IMR-90 (cell line): Measurements from ENCODE around the gene LMLN. TPM values are rescaled to one million over a fixed set of nuclear protein-coding genes. Genes with fewer than 3 reads are reported as not detected.

Experiments
- ATAC-seq: fragments of 200-7000 bp; cut with Tn5 transposase; 2 replicates; pipeline ENCODE4 v1.9.1; 2020; ENCODE audit warnings: low read depth, mild to moderate bottlenecking, moderate library complexity
- BruUV-seq: library from RNA; stranded (reverse); fragments of 400-500 nt; replicated peaks from 2 replicates; lab custom pipeline; 2021; lab: Mats Ljungman, UMichigan
- CTCF ChIA-PET: fragments of 300-600 bp; formaldehyde crosslinking; extraction: SDS; loops from one replicate; lab custom pipeline; 2021; ENCODE audit warnings: antibody characterized with exemption; lab: Yijun Ruan, JAX
- POLR2A ChIA-PET: fragments of 300-600 bp; sonication (Branson Sonifier 250); formaldehyde crosslinking; loops from one replicate; lab custom pipeline; 2022; ENCODE audit warnings: antibody characterized with exemption; ENCODE audit not compliant: unreplicated experiment; lab: Charles Lee
- DNase-seq: peaks from one replicate; pipeline ENCODE4 v3.0.0; 2013
- H2AFZ ChIP-seq: replicated peaks from 2 replicates; pipeline ENCODE3; 2013; ENCODE audit warnings: low read length, mild to moderate bottlenecking; ENCODE audit not compliant: poor library complexity
- H2AK5ac ChIP-seq: 2 replicates; pipeline ENCODE4 v1.6.1; 2013; ENCODE audit warnings: low read depth, low read length, inconsistent platforms
- H2AK9ac ChIP-seq: replicated peaks from 2 replicates; pipeline ENCODE3; 2013; ENCODE audit warnings: mild to moderate bottlenecking, low read depth, low read length, moderate library complexity; ENCODE audit not compliant: poor library complexity
- H2BK120ac ChIP-seq: 2 replicates; pipeline ENCODE4 v1.6.1; 2013; ENCODE audit warnings: low read depth, low read length, inconsistent platforms
- H2BK15ac ChIP-seq: 3 replicates; pipeline ENCODE4 v1.6.1; 2013; ENCODE audit warnings: low read depth, low read length, inconsistent platforms
- H2BK20ac ChIP-seq: 2 replicates; pipeline ENCODE4 v1.6.1; 2013; ENCODE audit warnings: low read depth, mild to moderate bottlenecking, inconsistent platforms, low read length, moderate library complexity
- H2BK5ac ChIP-seq: 2 replicates; pipeline ENCODE4 v1.6.1; 2013; ENCODE audit warnings: mild to moderate bottlenecking, low read depth, low read length, inconsistent platforms; ENCODE audit not compliant: poor library complexity, severe bottlenecking
- H3K14ac ChIP-seq: replicated peaks from 2 replicates; pipeline ENCODE4 v1.6.1; 2013; ENCODE audit warnings: low read depth, low read length, inconsistent platforms
- H3K18ac ChIP-seq: 2 replicates; pipeline ENCODE4 v1.6.1; 2013; ENCODE audit warnings: low read depth, low read length, control low read depth
- H3K23ac ChIP-seq: 2 replicates; pipeline ENCODE4 v1.6.1; 2013; ENCODE audit warnings: low read depth, low read length, inconsistent platforms
- H3K27ac ChIP-seq: 2 replicates; pipeline ENCODE4 v1.5.1; 2013; ENCODE audit warnings: mild to moderate bottlenecking, control low read depth, low read length; ENCODE audit not compliant: insufficient read depth
- H3K27me3 ChIP-seq: 2 replicates; pipeline ENCODE4 v1.6.1; 2013; ENCODE audit warnings: low read length; ENCODE audit not compliant: control insufficient read depth, insufficient read depth
- H3K36me3 ChIP-seq: 2 replicates; pipeline ENCODE4 v1.6.1; 2013; ENCODE audit warnings: low read length, mixed read lengths; ENCODE audit not compliant: control insufficient read depth, insufficient read depth
- H3K4ac ChIP-seq: 2 replicates; pipeline ENCODE4 v1.6.1; 2013; ENCODE audit warnings: low read depth, low read length, inconsistent platforms
- H3K4me1 ChIP-seq: 2 replicates; pipeline ENCODE4 v1.6.1; 2013; ENCODE audit warnings: low read length, mixed read lengths; ENCODE audit not compliant: control insufficient read depth, insufficient read depth
- H3K4me2 ChIP-seq: 2 replicates; pipeline ENCODE4 v1.6.1; 2013; ENCODE audit warnings: low read depth, mild to moderate bottlenecking, control low read depth, low read length, moderate library complexity
- H3K4me3 ChIP-seq: 2 replicates; pipeline ENCODE4 v1.5.1; 2013; ENCODE audit warnings: low read depth, mild to moderate bottlenecking, control low read depth, low read length, moderate library complexity; ENCODE audit not compliant: insufficient read depth
- H3K56ac ChIP-seq: 2 replicates; pipeline ENCODE4 v1.6.1; 2013; ENCODE audit warnings: low read length, inconsistent platforms; ENCODE audit not compliant: insufficient read depth; ENCODE audit errors: extremely low read depth
- H3K79me1 ChIP-seq, 2 experiments: 2 replicates each; pipeline ENCODE4 v1.6.1; 2013; ENCODE audit warnings: low read length in 2 of 2, inconsistent platforms in 1 of 2, low read depth in 1 of 2
- H3K9ac ChIP-seq: 2 replicates; pipeline ENCODE4 v1.6.1; 2013; ENCODE audit warnings: low read depth, low read length, control low read depth
- H3K9me1 ChIP-seq: 2 replicates; pipeline ENCODE4 v1.6.1; 2013; ENCODE audit warnings: low read length, inconsistent platforms; ENCODE audit not compliant: insufficient read depth
- H3K9me3 ChIP-seq: 2 replicates; pipeline ENCODE4 v1.6.1; 2013; ENCODE audit warnings: low read length; ENCODE audit not compliant: control insufficient read depth, insufficient read depth
- H4K20me1 ChIP-seq: 2 replicates; pipeline ENCODE4 v1.6.1; 2013; ENCODE audit warnings: low read length, inconsistent platforms; ENCODE audit not compliant: insufficient read depth
- H4K5ac ChIP-seq: 2 replicates; pipeline ENCODE4 v1.6.1; 2013; ENCODE audit warnings: mild to moderate bottlenecking, low read depth, low read length, control low read depth
- H4K8ac ChIP-seq, 2 experiments: 2 replicates each; pipeline ENCODE4 v1.6.1; 2013; ENCODE audit warnings: low read depth in 2 of 2, low read length in 2 of 2, control low read depth in 1 of 2, inconsistent platforms in 1 of 2
- H4K91ac ChIP-seq: 2 replicates; pipeline ENCODE4 v1.6.1; 2013; ENCODE audit warnings: low read depth, low read length, inconsistent platforms; ENCODE audit not compliant: insufficient read depth
- BHLHE40 ChIP-seq: fragments of 150-350 bp; IDR thresholded peaks from 2 replicates; pipeline ENCODE4 v1.6.1; 2016; ENCODE audit warnings: mild to moderate bottlenecking, low read depth, low read length
- CEBPB ChIP-seq: IDR thresholded peaks from 2 replicates; pipeline ENCODE4 v1.6.1; 2012; ENCODE audit warnings: low read depth, low read length, improper control_type of control experiment
- CTCF ChIP-seq: conservative IDR thresholded peaks from 2 replicates; pipeline ENCODE4 v1.5.1; 2012; ENCODE audit warnings: mild to moderate bottlenecking, low read depth, low read length, improper control_type of control experiment
- ELK1 ChIP-seq: fragments of 150-350 bp; IDR thresholded peaks from 2 replicates; pipeline ENCODE4 v1.6.1; 2016; ENCODE audit warnings: low read depth, mild to moderate bottlenecking, low read length, moderate library complexity, borderline replicate concordance
- FOS ChIP-seq: fragments of 150-350 bp; IDR thresholded peaks from 2 replicates; pipeline ENCODE4 v1.6.1; 2016; ENCODE audit warnings: low read depth, low read length
- NFE2L2 ChIP-seq: fragments of 150-350 bp; IDR thresholded peaks from 2 replicates; pipeline ENCODE4 v1.6.1; 2016; ENCODE audit warnings: low read depth, mild to moderate bottlenecking, low read length
- RCOR1 ChIP-seq: IDR thresholded peaks from 2 replicates; pipeline ENCODE4 v1.6.1; 2012; ENCODE audit warnings: mild to moderate bottlenecking, low read length, improper control_type of control experiment; ENCODE audit not compliant: insufficient replicate concordance
- RFX5 ChIP-seq: IDR thresholded peaks from 2 replicates; pipeline ENCODE4 v1.8.0; 2012; ENCODE audit warnings: low read depth, mild to moderate bottlenecking, low read length, moderate library complexity
- SMC3 ChIP-seq: fragments of 150-350 bp; IDR thresholded peaks from 2 replicates; pipeline ENCODE4 v1.6.1; 2016; ENCODE audit warnings: low read depth, mild to moderate bottlenecking, antibody characterized with exemption, low read length, moderate library complexity
- USF2 ChIP-seq: fragments of 150-350 bp; IDR thresholded peaks from 2 replicates; pipeline ENCODE4 v1.6.1; 2017; ENCODE audit warnings: mild to moderate bottlenecking, antibody characterized with exemption, low read length, low read depth
- WGBS, 2 experiments: methylation state at CpG; one replicate each; pipeline versions ENCODE4 v1.1.5 to v1.1.7; 2013; ENCODE audit warnings: missing lambda C conversion rate in 2 of 2; ENCODE audit not compliant: insufficient read length in 1 of 2; ENCODE audit errors: extremely low coverage in 2 of 2; 5-methylcytosine and 5-hydroxymethylcytosine counted together
- dilution Hi-C: fragments of 300-500 bp; cut with HindIII; formaldehyde crosslinking; loops from one replicate; pipeline ENCODE4 v1.14.3; 2018; ENCODE audit warnings: low sequenced_read_pairs; ENCODE audit not compliant: unreplicated experiment
- in situ Hi-C: fragments of 300-500 bp; cut with MboI; formaldehyde crosslinking; loops from 3 replicates; pipeline ENCODE4 v1.14.3; 2019; ENCODE audit warnings: low sequenced_read_pairs, inconsistent platforms, mixed read lengths
- intact Hi-C: fragments of 100-400 bp; cut with micrococcal nuclease; formaldehyde crosslinking; loops from 2 replicates; pipeline ENCODE4 v1.10.0; 2022
- polyA plus RNA-seq, 3 experiments: library from polyadenylated mRNA; depleted of rRNA; stranded (reverse); fragments of >200 nt; gene quantifications; 2 replicates each; pipeline ENCODE4 v1.2.3, GENCODE V29; 2012; ENCODE audit warnings: low replicate concordance in 1 of 3
- total RNA-seq: library from RNA; depleted of rRNA; stranded (reverse); fragments of >200 nt; gene quantifications from 2 replicates; pipeline ENCODE4 v1.2.3, GENCODE V29; 2012

The LMLN gene
- total and polyA plus RNA-seq, 2 of the 4 experiments (the other 2 are of a cell fraction): 3.3 to 3.9 TPM

- WGBS, 2 experiments: 86% methylated on average over 1 of the region's 5 CpGs; no CpG with 5 or more reads in 1 of the 2 experiments
- dilution Hi-C loops: no loop called here
- no peak for ATAC-seq
Observed at GRCh38 chr3:198026620-198027019, 66.6 kb downstream of the LMLN start.

More at GRCh38 chr3:198026620-198027019, 66.6 kb downstream of the LMLN start:
- intact Hi-C loops (no loop called here), in situ Hi-C loops (no loop called here)
- Histone ChIP-seq H3K18ac (no peak overlapping the region), H3K4me2 (no peak overlapping the region), H3K36me3 (peaks cover 2% of the 10 kb centered on the region; the same call in 1 of the 2 replicates), H4K8ac (no peak overlapping the region), H4K5ac (no peak overlapping the region), H3K79me1 (no peaks in the 10 kb centered on the region), H3K27me3 (no peaks in the 10 kb centered on the region), H3K23ac (no peak overlapping the region), H3K27ac (no peak overlapping the region), H2BK15ac (no peak overlapping the region), H3K9me3 (no peaks in the 10 kb centered on the region), H4K20me1 (no peaks in the 10 kb centered on the region), H3K9ac (no peak overlapping the region), H2BK5ac (no peak overlapping the region), H3K4me1 (peaks cover 5% of the 10 kb centered on the region; the same call in 1 of the 2 replicates), H2BK120ac (no peak overlapping the region), H3K9me1 (0 out of 2 replicates have a peak, but pooled peaks cover 2% of the 10 kb centered on the region), H2AFZ (no peak overlapping the region), H4K91ac (no peak overlapping the region), H3K4ac (no peak overlapping the region), H2AK5ac (no peak overlapping the region), H3K14ac (no peak overlapping the region), H2AK9ac (no peak overlapping the region), H3K56ac (no peak overlapping the region), H3K4me3 (no peak overlapping the region), H2BK20ac (no peak overlapping the region)
- ChIA-PET CTCF (no interaction called here), POLR2A (no interaction called here)
- TF ChIP-seq RCOR1 (no peak), USF2 (no peak), CTCF (no peak), RFX5 (no peak), BHLHE40 (no peak), FOS (no peak), CEBPB (no peak), NFE2L2 (no peak), SMC3 (no peak), ELK1 (no peak)
- no peak for DNase-seq
- BruUV-seq: no TSS peak
